Peyer's patch (tissue), 4 donors: ENCODE data around the gene DHX38.

Experiments
- CTCF ChIP-seq, 6 experiments: fragments of 450-650 bp in 4 of 6; fragments of 200-600 bp in 2 of 6; sonication (generic) in 1 of 6; IDR thresholded peaks; one replicate each; pipeline ENCODE4 v1.5.1; 2017 to 2019; ENCODE audit warnings: antibody characterized with exemption in 6 of 6, mild to moderate bottlenecking in 3 of 6, moderate library complexity in 1 of 6
- POLR2A ChIP-seq, 2 donors: fragments of 450-650 bp; IDR thresholded peaks; one replicate each; pipeline ENCODE4 v1.5.1; 2017; ENCODE audit warnings: antibody characterized with exemption in 2 of 2, mild to moderate bottlenecking in 2 of 2, moderate library complexity in 2 of 2

DNA sequence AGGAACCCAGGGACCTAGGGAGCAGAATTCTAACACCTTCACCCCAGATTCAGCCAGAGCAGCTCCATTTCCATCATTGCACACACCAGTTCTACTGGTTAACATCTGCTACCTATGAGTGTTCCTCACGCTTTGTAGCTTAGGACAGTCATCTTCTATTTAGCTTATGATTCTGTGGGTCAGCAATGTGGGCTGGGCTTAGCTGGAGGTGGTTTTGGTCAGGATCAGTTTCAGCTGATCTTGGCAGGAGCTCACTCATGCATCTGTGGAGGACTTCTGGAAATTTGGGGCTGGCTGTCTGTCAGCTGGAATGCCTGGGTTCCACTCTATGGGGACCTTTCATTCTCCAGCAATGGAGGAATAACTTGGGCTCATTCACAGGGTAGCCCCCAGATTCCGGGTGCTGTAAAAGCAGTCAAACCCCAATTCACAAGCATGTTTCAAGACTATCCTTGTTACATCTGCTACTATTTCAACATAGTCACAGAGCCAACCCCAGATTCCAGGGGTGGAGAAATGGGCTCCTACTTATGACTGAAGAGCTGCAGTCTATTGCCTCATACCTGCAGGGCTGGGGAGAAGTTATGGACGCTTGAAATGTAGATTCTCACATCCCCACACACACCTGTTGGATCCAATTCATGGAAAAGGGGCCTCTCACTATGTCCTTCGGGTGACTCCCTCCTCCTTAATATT lies 42.7 kb upstream of the DHX38 start:
- TF ChIP-seq CTCF (IDR thresholded peaks at IDR 0.05): no peak
- no peak for TF ChIP-seq POLR2A (IDR thresholded peaks at IDR 0.05)
